NCI-H128 (cell line): ENCODE data around the gene FPR3.
"Not testable (repeated sequence)": the region's sequence is repeated elsewhere in the genome, so short reads cannot be mapped to it uniquely, and the experiment has no call there.

Experiments
- DNase-seq: peaks from one replicate; lab custom pipeline; 2025; ENCODE audit not compliant: unreplicated experiment; lab: John Stamatoyannopoulos, UW

Gene FPR3

GRCh38 chr19:51783372-51783771 is 11.6 kb upstream of the FPR3 start:
- DNase-seq: no peak

GRCh38 chr19:51784109-51784785 is 10.7 kb upstream of the FPR3 start:
- DNase-seq: no peak

DNA sequence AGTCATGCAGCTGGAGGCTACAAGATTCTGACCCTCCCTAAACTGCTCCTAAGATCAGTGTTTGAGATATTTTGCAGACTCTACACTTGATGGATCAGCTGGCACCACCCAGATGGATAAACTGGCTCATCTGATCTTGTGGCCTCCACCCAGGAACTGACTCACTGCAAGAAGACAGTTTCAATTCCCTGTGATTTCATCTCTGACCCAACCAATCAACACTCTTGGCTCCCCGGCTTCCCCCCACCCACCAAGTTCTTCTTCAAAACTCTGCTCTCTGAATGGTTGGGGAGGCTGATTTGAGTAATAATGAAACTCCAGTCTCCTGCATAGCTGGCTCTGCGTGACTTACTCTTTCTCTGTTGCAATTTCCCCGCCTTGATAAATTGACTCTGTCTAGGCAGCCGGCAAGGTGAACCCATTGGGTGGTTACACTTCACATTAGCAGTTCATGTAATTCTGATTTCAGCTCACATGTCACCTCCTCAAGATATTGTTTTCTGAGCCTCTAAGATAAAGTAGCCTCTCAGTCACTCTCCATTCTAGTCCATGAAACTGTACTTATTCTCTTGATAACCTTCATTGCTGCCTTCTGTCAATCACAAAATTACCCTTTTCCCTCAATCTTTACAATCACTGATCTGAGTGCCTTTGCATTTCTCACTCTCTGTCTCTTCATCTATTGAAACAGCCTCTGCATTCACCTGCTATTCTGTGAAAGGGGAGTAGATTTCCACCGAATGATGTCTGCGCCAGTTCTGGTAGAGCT is 9.9 kb upstream of the FPR3 start:
- DNase-seq: no peak

DNA sequence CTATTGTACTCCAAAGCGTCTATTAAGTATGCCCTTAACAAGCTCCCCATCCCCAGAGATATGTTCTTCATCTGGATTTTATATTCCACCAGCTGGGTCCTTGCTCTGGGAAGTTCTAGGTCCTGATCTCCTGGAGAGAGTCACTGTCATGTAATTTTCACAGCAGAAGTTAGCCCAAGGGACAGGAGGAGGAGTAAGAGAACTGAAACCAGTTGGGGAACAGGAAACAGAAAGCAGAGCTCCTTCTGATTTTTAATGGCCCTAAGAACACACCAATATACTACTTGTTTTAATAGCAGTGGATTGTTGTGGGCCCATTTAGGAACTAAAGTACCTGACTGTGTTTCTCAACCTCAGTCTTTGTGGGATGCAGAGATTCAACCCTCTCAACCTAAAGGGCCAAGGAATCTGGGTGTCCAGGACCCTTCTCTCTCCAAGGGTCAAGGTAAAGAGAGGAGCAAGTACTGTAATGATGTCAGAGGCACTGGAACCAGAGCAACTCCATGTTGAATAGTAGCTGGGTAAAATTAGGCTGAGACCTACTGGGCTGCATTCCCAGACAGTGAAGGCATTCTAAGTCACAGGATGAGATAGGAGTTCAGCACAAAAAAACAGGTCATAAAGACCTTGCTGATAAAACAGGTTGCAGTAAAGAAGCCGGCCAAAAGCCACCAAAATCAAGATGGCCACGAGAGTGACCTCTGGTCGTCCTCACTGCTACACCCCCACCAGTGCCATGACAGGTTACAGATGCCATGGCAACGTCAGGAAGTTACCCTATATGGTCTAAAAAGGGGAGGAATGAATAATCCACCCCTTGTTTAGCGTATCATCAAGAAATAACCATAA is 8.1 kb upstream of the FPR3 start:
- no peak for DNase-seq

DNA sequence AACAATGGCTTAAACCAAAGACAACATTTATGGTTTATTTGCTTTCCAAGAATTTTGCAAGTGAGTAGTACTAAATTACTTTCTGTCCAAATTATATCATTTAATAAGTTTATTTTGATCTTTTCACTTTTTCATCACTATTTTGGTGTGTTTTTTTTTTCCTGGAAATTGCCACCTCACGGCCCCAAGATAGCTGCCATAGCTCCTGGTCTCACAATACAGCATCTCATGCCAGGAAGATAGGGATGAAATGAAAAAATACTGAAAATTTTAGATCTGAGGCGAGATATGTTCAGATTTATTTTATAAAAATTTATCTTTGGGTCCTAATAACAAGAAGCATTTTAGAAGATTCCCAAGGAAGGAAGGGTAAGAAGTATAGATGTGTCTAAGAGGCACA is 6.9 kb upstream of the FPR3 start:
- DNase-seq: no peak

DNA sequence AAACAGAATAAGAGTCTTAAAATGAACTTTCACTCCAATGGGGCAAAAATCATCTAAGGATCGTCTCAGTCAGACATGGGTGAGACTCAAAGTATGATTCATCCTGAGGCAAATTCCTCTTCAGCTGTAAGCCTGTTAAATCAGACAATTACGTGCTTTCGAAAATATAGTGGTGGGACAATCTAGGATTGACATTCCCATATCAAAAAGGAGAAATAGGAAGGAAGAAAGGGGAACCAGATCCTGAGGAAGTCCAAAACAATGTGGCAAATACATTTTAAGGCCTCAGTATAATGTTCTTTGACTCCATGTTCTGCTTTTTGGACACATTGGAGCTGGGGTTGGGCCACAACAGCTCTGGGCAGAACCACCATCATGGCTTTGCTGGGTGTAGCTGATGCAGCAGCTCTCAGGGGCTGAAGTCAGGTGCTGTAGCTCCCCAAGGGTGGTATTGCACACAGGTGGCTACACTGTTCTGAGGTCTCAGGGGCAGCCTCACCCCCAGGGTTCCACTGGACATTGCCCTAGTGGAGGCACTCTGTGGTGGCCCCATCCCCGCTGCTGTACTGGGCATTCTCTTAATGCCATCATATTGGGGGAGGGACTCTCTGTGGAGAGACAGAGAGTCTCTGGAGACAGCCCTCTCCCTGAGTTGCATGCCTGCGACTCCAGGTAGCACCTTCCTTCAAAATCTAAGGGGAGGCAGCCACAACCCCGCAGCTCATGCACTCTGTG is 5.7 kb upstream of the FPR3 start:
- DNase-seq: no peak

- no peak for DNase-seq
These were observed 2.0 kb upstream of the FPR3 start for GRCh38 chr19:51792932-51793331.

GRCh38 chr19:51793994-51794393 is 963 bp upstream of the FPR3 start:
- no peak for DNase-seq

DNA sequence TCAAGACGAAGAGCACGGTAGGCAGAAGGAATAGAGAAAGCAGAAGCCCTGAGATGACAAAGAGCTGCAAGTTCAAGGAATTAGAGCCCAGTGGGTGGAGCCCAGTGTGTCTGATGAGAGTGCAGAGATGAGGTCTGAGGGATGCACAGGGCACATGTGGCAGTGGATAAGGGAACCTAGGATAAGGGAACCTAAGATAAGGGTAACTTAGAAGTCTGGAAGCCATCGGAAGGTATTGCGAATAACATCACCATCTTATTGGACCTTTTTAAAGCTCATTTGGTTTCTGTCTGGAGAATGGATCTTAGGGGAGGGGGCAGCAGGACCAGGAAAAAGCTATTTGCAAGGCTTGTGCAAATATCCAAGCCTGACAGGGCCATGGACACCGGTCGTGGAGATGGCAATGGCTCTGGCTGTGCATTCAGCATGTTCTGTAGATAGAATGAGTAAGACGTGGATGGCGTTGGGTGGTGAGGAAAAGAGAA is 1.3 kb downstream of the FPR3 start:
- no peak for DNase-seq

DNA sequence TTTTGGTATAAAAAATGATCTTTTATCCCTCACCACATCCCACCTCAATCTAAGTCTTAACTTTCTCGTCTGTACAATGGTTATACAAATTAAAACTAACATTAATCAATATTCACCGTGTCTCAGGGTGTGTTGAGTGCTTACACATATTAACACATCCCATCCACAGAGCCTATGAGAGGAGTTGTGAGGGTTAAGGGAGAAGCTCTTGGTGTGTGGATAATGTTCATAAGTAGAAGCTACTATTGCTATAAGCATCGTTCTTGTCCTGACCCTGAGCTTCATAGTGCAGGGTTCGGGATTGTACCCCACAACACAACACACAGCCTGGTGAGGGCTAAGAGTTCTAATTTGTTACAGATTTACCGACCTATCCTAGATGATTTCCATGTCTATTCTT is 2.5 kb downstream of the FPR3 start:
- no peak for DNase-seq

GRCh38 chr19:51798062-51798461 is 3.1 kb downstream of the FPR3 start:
- DNase-seq: no peak

GRCh38 chr19:51799034-51799773 is 4.2 kb downstream of the FPR3 start:
- no peak for DNase-seq

- no peak for DNase-seq
These were observed 5.0 kb downstream of the FPR3 start for GRCh38 chr19:51799774-51800472.

DNA sequence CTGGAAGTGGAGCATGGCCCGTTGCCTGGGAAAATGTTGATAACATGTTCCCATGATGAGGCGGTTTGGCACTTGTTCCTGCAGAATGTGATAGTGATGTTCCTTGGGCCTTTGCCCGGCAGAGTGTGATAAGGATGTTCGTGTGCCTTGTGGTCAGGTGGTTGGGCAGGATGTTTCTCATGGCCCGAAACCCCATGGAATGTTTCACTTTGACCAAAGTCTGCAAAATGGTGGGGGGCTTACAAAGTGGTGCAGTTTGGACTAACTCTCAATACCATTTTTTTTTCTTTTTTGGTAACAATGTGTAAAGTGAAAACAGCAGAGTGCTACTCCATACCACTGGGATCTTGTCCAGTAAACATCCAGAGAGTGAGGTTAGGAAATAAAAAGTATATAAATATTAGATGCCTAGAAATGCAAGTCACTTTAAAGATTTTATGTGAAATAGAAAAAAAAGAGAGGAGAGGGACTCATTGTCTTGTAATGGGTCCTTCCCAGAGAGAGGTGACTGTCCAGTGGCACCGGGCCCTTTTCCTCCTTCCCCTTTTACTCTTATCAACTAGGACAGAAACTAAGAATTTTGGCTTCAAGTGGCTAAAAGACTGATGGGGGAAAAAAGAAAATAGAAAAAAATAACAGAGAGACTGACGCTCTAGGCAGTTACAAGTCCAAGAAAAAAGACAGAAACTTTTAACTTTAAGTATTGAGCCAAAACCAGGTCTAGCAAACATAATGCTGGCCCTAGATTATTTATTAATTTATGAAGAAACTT is 5.7 kb downstream of the FPR3 start:
- no peak for DNase-seq

GRCh38 chr19:51802775-51803174 is 7.8 kb downstream of the FPR3 start:
- DNase-seq: no peak

DNA sequence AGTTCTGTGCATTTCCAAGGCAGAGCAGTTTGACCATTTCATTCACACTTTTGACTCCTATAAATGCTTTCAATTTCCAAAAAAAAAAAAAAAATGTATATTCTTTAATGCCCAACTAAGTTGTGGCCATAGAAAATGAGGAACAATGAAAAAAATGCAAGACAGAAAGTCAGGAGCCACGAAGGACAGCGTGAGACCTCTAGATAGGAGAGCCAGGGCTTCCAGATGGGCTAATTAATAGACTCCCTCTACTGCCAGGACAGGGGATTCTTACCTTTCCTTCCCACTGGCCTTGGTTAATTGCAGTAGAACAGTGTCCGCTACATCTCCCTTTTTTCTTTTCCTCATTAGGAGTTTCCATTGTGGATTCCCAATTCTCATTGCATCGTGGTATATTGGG is 8.6 kb downstream of the FPR3 start:
- DNase-seq: no peak

- no peak for DNase-seq
These were observed 9.0 kb downstream of the FPR3 start for GRCh38 chr19:51803967-51804366.

GRCh38 chr19:51804789-51805188 is 9.8 kb downstream of the FPR3 start:
- DNase-seq: not testable (repeated sequence)

DNA sequence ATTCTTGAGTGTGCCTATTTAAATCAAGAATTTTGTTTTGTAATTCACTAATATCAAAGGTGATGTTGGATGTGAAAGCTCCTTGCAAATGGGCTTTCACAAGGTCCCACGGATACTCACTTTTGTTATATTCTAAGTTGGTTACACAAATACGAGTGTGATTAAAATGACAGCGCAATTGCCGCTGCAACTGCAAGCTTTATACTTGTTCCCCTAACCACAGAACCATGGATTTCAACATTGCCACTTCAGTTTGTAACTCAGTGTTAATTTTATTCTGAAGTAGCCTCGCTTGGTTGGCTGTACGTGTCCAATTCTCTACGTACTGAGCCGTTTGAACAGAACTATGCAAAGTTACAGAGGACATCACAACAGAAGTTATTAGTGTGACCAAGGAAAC is 10.4 kb downstream of the FPR3 start:
- not testable (repeated sequence) for DNase-seq
